IPS-15b (cell line): Measurements from ENCODE around the gene UBE2QL1.

Experiments
- H3K27me3 ChIP-seq: one replicate; pipeline ENCODE4 v1.6.1; 2013; ENCODE audit warnings: low read length; ENCODE audit not compliant: control insufficient read depth, insufficient read depth
- H3K36me3 ChIP-seq: one replicate; pipeline ENCODE4 v1.6.1; 2013; ENCODE audit warnings: low read length; ENCODE audit not compliant: control insufficient read depth, insufficient read depth
- H3K4me1 ChIP-seq: one replicate; pipeline ENCODE4 v1.6.1; 2013; ENCODE audit warnings: mild to moderate bottlenecking, low read length; ENCODE audit not compliant: control insufficient read depth, insufficient read depth
- H3K4me3 ChIP-seq: one replicate; pipeline ENCODE4 v1.5.1; 2013; ENCODE audit warnings: low read depth, low read length
- H3K9ac ChIP-seq: one replicate; pipeline ENCODE4 v1.6.1; 2013; ENCODE audit warnings: low read depth, mild to moderate bottlenecking, low read length
- H3K9me3 ChIP-seq: one replicate; pipeline ENCODE4 v1.6.1; 2013; ENCODE audit warnings: mild to moderate bottlenecking, low read length; ENCODE audit not compliant: control insufficient read depth, insufficient read depth

Gene UBE2QL1

DNA sequence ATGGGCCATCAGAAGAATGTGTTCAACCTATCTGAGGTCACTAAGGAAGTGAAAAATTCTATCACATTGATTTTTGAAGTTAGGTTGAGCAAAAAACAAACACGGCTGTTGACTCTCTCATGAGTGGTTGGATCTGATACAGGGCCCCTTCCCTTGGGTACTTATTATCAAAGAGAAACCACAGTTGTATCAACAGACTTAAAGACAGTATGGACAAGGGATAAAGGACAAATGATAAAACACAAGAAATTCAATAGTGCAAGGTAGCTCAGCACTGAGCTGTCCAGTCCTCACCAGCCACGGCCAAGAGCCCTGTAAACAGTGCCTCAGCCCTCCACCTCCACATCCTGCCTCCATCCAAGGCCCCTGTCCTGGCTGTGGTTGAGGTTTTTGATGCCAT, 86.9 kb downstream of the UBE2QL1 start:
- Histone ChIP-seq H3K36me3 (no peaks in the 10 kb centered on the region), H3K4me1 (no peaks in the 10 kb centered on the region), H3K27me3 (peaks cover 3% of the 10 kb centered on the region), H3K9ac (no peak overlapping the region), H3K4me3 (no peak overlapping the region), H3K9me3 (no peaks in the 10 kb centered on the region)

DNA sequence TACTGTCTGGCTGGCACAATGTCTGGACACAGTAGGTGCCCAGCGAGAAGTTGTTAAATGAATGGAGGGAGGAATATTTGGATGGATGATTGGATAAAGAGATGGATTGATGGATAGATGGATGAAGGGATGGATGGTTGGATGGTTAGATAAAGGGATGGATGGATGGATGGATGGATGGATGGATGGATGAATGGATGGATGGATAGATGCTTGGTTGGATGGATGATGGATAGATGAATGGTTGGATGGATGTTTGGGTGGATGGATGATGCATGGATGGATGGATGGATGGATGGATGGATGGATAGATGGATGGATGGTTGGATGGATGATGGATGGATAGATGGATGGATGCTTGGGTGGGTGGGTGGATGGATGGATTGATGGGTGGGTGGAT, 90.4 kb downstream of the UBE2QL1 start:
- H3K27me3 ChIP-seq: peaks cover 3% of the 10 kb centered on the region
- H3K9ac ChIP-seq: no peak overlapping the region
- no peaks in the 10 kb centered on the region for H3K9me3 ChIP-seq
- no peaks in the 10 kb centered on the region for H3K4me1 ChIP-seq
- H3K4me3 ChIP-seq: no peak overlapping the region
- H3K36me3 ChIP-seq: no peaks in the 10 kb centered on the region

- Histone ChIP-seq H3K4me3 (no peak overlapping the region), H3K4me1 (no peaks in the 10 kb centered on the region), H3K36me3 (no peaks in the 10 kb centered on the region), H3K9me3 (no peaks in the 10 kb centered on the region), H3K27me3 (peaks cover 3% of the 10 kb centered on the region), H3K9ac (no peak overlapping the region)
Measured at GRCh38 chr5:6540111-6540827, 91.6 kb downstream of the UBE2QL1 start.

- H3K36me3 ChIP-seq: no peaks in the 10 kb centered on the region
- no peaks in the 10 kb centered on the region for H3K9me3 ChIP-seq
- no peak overlapping the region for H3K9ac ChIP-seq
- peaks cover 3% of the 10 kb centered on the region for H3K27me3 ChIP-seq
- no peaks in the 10 kb centered on the region for H3K4me1 ChIP-seq
- no peak overlapping the region for H3K4me3 ChIP-seq
Measured at GRCh38 chr5:6541256-6542013, 92.8 kb downstream of the UBE2QL1 start.

DNA sequence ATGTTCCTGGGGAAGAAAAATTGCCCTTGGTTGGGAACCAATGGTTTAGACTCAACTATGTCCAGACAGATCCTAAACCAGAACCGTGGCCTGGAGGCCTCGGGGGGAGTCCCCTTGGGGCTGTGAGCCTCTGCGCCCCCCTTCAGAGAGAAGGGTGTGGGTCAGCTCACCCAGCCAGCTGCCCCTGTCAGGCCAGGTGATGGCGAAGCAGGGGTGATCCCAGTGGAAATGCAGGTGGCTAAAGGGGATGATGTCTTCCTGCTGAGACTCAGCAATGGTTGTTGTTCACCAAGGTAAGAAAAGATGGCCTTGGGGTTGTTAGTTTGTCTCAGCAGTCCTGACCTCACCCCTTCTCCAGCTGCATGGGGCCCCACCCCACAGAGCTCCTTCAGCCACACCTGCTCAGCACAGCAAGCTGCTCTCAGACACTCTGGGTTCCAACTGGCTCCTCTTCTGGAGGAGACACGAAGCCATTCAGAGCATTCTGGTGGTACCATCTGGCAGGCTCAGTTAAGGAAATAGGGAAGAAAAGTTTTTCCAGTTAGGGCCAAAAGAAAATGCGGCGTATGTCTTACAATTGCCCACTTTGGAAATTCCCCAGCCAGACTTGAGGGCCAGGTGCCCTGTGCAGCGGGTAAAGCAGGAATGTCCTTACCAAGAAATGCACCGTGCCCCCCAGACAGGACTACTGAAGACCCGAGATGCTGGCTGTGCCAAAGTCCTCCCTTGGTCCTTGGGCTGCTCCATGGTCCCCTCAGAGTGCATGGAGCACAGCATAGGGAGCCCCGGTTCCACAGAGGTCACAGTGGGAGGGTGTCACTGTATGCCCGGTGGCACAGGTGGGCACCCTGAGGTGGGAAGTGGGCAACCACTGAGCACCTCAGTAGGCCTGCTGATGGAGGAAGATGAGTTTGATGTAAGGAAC, 94.0 kb downstream of the UBE2QL1 start:
- Histone ChIP-seq H3K9ac (no peak overlapping the region), H3K9me3 (no peaks in the 10 kb centered on the region), H3K4me3 (no peak overlapping the region), H3K27me3 (peaks cover 3% of the 10 kb centered on the region), H3K36me3 (no peaks in the 10 kb centered on the region), H3K4me1 (no peaks in the 10 kb centered on the region)

GRCh38 chr5:6543346-6543730, 94.7 kb downstream of the UBE2QL1 start:
- Histone ChIP-seq H3K4me1 (no peaks in the 10 kb centered on the region), H3K9me3 (no peaks in the 10 kb centered on the region), H3K4me3 (no peak overlapping the region), H3K27me3 (peaks cover 3% of the 10 kb centered on the region), H3K9ac (no peak overlapping the region), H3K36me3 (no peaks in the 10 kb centered on the region)

- Histone ChIP-seq H3K4me3 (no peak overlapping the region), H3K4me1 (no peaks in the 10 kb centered on the region), H3K36me3 (no peaks in the 10 kb centered on the region), H3K27me3 (peaks cover 3% of the 10 kb centered on the region), H3K9me3 (no peaks in the 10 kb centered on the region), H3K9ac (no peak overlapping the region)
Measured at GRCh38 chr5:6543830-6544560, 95.3 kb downstream of the UBE2QL1 start.
